K562 (cell line): ENCODE results near the gene KAZN. TPM values are rescaled to one million over a fixed set of nuclear protein-coding genes. Genes with fewer than 3 reads are reported as not detected.

Experiments
- AFF1 ChIP-seq, 2 experiments: fragments of 450-650 bp; IDR thresholded peaks; 2 replicates each; pipeline ENCODE4 v1.6.1; 2018; ENCODE audit warnings: mild to moderate bottlenecking in 2 of 2, low read depth in 1 of 2; ENCODE audit not compliant: partially characterized antibody in 2 of 2
- CBFA2T2 ChIP-seq: fragments of 450-650 bp; conservative IDR thresholded peaks from 2 replicates; pipeline ENCODE4 v1.6.1; 2017; ENCODE audit warnings: mild to moderate bottlenecking
- CREB3L1 ChIP-seq: fragments of 450-650 bp; IDR thresholded peaks from 2 replicates; pipeline ENCODE4 v1.6.1; 2014; ENCODE audit warnings: low read depth, mild to moderate bottlenecking, moderate library complexity, borderline replicate concordance
- CREM ChIP-seq: IDR thresholded peaks from 2 replicates; pipeline ENCODE4 v1.6.1; 2014; ENCODE audit warnings: antibody characterized with exemption, low read depth
- FOXJ3 ChIP-seq: sonication (generic); formaldehyde crosslinking; IDR thresholded peaks from 2 replicates; pipeline ENCODE4 v1.4.0; 2020; ENCODE audit warnings: mild to moderate bottlenecking, missing genetic modification reagents
- GATAD2B ChIP-seq: fragments of 450-650 bp; IDR thresholded peaks from 2 replicates; pipeline ENCODE4 v1.6.1; 2017; ENCODE audit warnings: mild to moderate bottlenecking, borderline replicate concordance
- HCFC1 ChIP-seq: IDR thresholded peaks from 2 replicates; pipeline ENCODE4 v1.6.1; 2012; ENCODE audit warnings: low read depth, low read length, improper control_type of control experiment
- MBD2 ChIP-seq: sonication (generic); IDR thresholded peaks from 2 replicates; pipeline ENCODE4 v1.6.1; 2016; ENCODE audit warnings: low read depth, borderline replicate concordance
- NEUROD1 ChIP-seq: fragments of 150-350 bp; IDR thresholded peaks from 2 replicates; pipeline ENCODE4 v1.6.1; 2014; ENCODE audit warnings: borderline replicate concordance, low read length, low read depth; ENCODE audit not compliant: partially characterized antibody
- RAD51 ChIP-seq: fragments of 450-650 bp; IDR thresholded peaks from 2 replicates; pipeline ENCODE4 v1.7.1; 2016; ENCODE audit warnings: low read depth, mild to moderate bottlenecking, borderline replicate concordance
- SIX5 ChIP-seq, 2 experiments: IDR thresholded peaks; 2 replicates each; pipeline ENCODE4 v1.6.1; 2011; ENCODE audit warnings: low read length in 2 of 2, borderline replicate concordance in 1 of 2, low read depth in 1 of 2, mild to moderate bottlenecking in 1 of 2, moderate library complexity in 1 of 2; ENCODE audit not compliant: insufficient read depth in 1 of 2
- SMC3 ChIP-seq: conservative IDR thresholded peaks from 2 replicates; pipeline ENCODE4 v1.6.1; 2011; ENCODE audit warnings: low read depth, low read length, improper control_type of control experiment; ENCODE audit not compliant: insufficient read depth
- SRSF7 ChIP-seq: fragments of 200-400 bp; formaldehyde crosslinking; optimal IDR thresholded peaks from 2 replicates; pipeline ENCODE3; 2017; ENCODE audit warnings: mild to moderate bottlenecking, low read depth, low read length
- USF1 ChIP-seq: sonication (generic); formaldehyde crosslinking; IDR thresholded peaks from 2 replicates; pipeline ENCODE4 v1.9.0; 2022; ENCODE audit warnings: mild to moderate bottlenecking, missing genetic modification reagents
- ZNF12 ChIP-seq: sonication (generic); formaldehyde crosslinking; IDR thresholded peaks from 2 replicates; pipeline ENCODE4 v1.4.0; 2020; ENCODE audit warnings: mild to moderate bottlenecking, missing genetic modification reagents
- polyA plus RNA-seq, 8 experiments: library from polyadenylated mRNA; depleted of rRNA in 4 of 8; stranded (reverse) in 5 of 8; unstranded in 3 of 8; fragments of >200 nt; fragmentation: Nextera tagmentation in 2 of 8; fragmentation: Illumina TruSeq in 1 of 8; extraction: Ambion mirVana in 2 of 8; extraction: Trizol in 1 of 8; gene quantifications; 2 replicates each; pipeline versions ENCODE4 v1.2.1 to v1.2.3, GENCODE V29; 2011 to 2014; ENCODE audit warnings: inconsistent platforms in 1 of 8, missing spikeins in 1 of 8
- total RNA-seq, 7 experiments: library from RNA; depleted of rRNA in 6 of 7; stranded (reverse); fragments of >200 nt in 6 of 7; fragmentation: Illumina TruSeq in 2 of 7; extraction: Trizol in 2 of 7; gene quantifications; 2 replicates each; pipeline versions ENCODE4 v1.2.1 to v1.2.3, GENCODE V29; 2011 to 2021; ENCODE audit warnings: low replicate concordance in 1 of 7
- TF ChIP-seq, protein P1 (sequence below): sonication (generic); formaldehyde crosslinking; IDR thresholded peaks from 2 replicates; pipeline ENCODE4 v1.5.0; 2020; ENCODE audit warnings: missing genetic modification reagents

The KAZN gene
- total and polyA plus RNA-seq, 9 of the 15 experiments (the other 6 are each of a cell fraction or from before 2014, with no cell fraction given), result 2.1 to 21.6 (median 5.4) TPM

GRCh38 chr1:14961661-14962267 is 363.3 kb downstream of the KAZN start (continued):
- TF ChIP-seq AFF1 (IDR thresholded peaks at IDR 0.05; ENCODE audit: low read depth in 1 of 2, partially characterized antibody in 2 of 2) (peak in 1 of 2 experiments; percentile 42), CREB3L1 (peak; percentile 43; the same call in 1 of the 2 replicates), GATAD2B (no peak), RAD51 (peak; percentile 95), CBFA2T2 (peak; percentile 73), CREM (0 out of 2 replicates have a peak, but pooled peaks have one; percentile 38), MBD2 (no peak), SRSF7 (no peak), SIX5 (IDR thresholded peaks at IDR 0.05; ENCODE audit: borderline replicate concordance in 1 of 2, insufficient read depth in 1 of 2, low read depth in 1 of 2, low read length in 2 of 2) (peak; percentile 77 to 82), NEUROD1 (no peak), FOXJ3 (CRISPR knock-in tag) (no peak), ZNF12 (CRISPR knock-in tag) (peak; percentile 100), USF1 (CRISPR knock-in tag) (peak; percentile 94), HCFC1 (peak; percentile 90), SMC3 (no peak)
- TF ChIP-seq, protein P1, sequence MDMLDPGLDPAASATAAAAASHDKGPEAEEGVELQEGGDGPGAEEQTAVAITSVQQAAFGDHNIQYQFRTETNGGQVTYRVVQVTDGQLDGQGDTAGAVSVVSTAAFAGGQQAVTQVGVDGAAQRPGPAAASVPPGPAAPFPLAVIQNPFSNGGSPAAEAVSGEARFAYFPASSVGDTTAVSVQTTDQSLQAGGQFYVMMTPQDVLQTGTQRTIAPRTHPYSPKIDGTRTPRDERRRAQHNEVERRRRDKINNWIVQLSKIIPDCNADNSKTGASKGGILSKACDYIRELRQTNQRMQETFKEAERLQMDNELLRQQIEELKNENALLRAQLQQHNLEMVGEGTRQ (CRISPR knock-in tag), result peak; percentile 94
